Neuron (in vitro differentiated cells): ENCODE measurements around the gene RAB40A.

ENCODE experiments used
- H2AFZ ChIP-seq: one replicate; pipeline ENCODE4 v1.6.1; 2013; ENCODE audit warnings: low read depth, mild to moderate bottlenecking, inconsistent platforms, low read length, moderate library complexity
- H3K27me3 ChIP-seq: one replicate; pipeline ENCODE4 v1.6.1; 2013; ENCODE audit warnings: low read length; ENCODE audit not compliant: insufficient read depth
- H3K36me3 ChIP-seq: one replicate; pipeline ENCODE4 v1.6.1; 2013; ENCODE audit warnings: low read length; ENCODE audit not compliant: insufficient read depth
- H3K4me1 ChIP-seq: one replicate; pipeline ENCODE4 v1.6.1; 2013; ENCODE audit warnings: low read length; ENCODE audit not compliant: insufficient read depth
- H3K4me3 ChIP-seq: 2 replicates; pipeline ENCODE4 v1.5.1; 2013; ENCODE audit warnings: mild to moderate bottlenecking, low read length, moderate library complexity
- H3K9me3 ChIP-seq: one replicate; pipeline ENCODE4 v1.6.1; 2013; ENCODE audit warnings: low read length

Gene RAB40A

DNA sequence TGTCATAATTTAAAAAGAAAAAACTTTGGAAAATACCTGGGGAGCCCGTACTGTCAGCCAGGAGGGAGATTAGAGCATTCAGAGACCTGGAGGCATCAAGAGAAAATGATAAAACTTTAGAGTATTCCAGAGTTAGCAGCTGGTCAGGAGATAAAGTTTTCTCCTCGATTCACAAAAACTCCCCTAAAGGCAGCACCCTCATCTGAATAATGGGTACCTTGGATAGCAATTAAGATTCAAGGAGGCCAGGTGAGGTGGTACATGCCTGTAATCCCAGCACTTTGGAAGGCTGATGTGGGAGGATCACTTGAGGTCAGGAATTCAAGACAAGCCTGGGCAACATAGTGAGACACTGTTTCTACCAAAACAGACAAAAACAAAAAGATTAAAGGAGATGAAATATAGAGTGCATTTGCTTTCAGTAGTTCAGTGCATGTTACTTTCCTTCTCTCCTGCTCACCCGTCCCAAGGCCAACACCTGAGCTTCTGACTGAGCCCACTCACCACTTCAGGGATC is 18.6 kb upstream of the RAB40A start:
- Histone ChIP-seq H3K27me3 (no peaks in the 10 kb centered on the region), H3K4me1 (no peaks in the 10 kb centered on the region), H3K4me3 (no peak overlapping the region), H2AFZ (no peak overlapping the region), H3K36me3 (no peaks in the 10 kb centered on the region), H3K9me3 (no peaks in the 10 kb centered on the region)

DNA sequence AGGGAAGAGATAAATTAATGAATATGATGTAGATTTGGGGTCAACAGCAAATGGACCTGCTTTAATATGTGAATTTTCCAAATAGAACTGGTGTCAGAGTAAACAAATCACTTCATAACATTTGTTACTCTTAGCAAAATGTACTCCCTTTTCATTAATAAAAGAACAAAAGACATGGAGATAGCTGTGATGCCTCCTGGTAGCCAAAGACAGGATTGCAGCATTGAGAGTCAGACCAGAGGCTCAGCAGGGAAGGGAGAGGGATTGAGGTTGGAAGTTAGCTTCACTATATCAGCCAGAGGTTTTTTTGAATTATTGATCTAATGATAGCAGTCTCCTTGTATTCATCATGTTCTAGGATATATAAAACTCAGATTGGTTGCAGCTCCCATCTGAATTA is 17.4 kb upstream of the RAB40A start:
- Histone ChIP-seq H3K4me1 (no peaks in the 10 kb centered on the region), H3K4me3 (no peak overlapping the region), H2AFZ (no peak overlapping the region), H3K27me3 (no peaks in the 10 kb centered on the region), H3K36me3 (no peaks in the 10 kb centered on the region), H3K9me3 (no peaks in the 10 kb centered on the region)

DNA sequence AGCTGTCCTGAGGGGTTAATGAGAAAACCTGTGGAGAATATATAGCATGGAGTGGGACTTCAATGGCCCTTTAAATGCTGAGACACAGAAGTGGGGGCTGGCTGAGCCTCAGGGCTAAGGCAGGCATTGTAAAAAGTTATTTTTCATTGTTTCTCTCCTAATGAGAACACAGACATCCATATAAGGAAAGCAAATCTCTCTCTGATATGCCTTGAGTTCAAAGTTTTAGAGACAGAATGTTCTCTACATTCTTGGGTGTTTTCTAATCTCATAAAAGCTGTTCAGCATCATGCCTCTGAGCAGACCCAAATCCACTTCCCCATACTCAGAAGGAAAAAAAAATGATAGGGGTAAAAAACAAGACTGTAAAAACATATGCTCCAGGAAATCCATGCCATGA is 16.8 kb upstream of the RAB40A start:
- Histone ChIP-seq H3K9me3 (no peaks in the 10 kb centered on the region), H3K27me3 (no peaks in the 10 kb centered on the region), H2AFZ (no peak overlapping the region), H3K36me3 (no peaks in the 10 kb centered on the region), H3K4me1 (no peaks in the 10 kb centered on the region), H3K4me3 (no peak overlapping the region)

DNA sequence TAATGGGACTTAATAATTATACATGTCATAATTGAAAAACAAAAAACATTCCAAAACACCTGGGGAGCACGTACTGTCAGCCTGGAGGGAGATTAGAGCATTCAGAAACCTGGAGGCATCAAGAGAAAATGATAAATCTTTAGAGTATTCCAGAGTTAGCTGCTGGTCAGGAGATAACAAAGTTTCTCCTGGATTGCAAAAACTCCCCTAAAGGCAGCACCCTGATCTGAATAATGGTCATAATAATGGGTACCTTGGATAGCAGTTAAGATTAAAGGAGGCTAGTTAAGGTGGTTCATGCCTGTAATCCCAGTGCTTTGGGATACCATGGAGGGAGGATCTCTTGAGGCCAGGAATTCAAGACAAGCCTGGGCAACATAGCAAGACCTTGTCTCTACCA is 15.9 kb upstream of the RAB40A start:
- Histone ChIP-seq H3K27me3 (no peaks in the 10 kb centered on the region), H3K36me3 (no peaks in the 10 kb centered on the region), H3K9me3 (no peaks in the 10 kb centered on the region), H3K4me3 (no peak overlapping the region), H2AFZ (no peak overlapping the region), H3K4me1 (no peaks in the 10 kb centered on the region)

DNA sequence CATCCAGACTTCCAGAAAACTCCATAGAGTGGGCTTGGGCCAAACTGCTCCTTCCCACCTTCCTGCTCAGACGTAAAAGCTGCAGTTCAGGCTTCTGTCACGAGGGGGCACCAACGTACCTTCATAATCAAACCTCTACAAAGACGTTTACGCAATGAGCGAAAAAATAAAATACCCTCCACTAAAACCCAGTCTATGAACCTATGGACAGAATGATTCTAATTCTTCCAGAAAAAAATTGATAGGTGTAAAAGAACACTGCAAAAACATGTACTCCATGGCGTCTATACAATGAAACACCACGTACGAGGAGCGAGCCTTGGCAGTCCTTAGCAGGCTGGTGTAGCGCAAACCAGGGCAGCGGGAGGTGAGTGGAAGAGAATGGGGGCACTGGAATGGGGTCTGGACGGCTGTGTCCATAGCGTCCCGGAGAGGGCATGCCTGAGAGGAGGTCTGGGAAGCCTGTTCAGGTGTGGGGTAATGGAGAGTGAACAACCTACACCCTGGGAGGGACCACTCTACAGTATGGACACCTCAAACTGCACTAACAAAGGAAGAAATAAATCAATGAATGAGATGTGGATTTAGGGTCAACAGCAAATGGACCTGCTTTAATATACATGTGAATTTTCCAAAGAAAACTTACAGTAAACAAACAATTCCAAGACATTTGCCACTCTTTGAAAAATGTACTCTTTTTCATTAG is 14.4 kb upstream of the RAB40A start:
- H2AFZ ChIP-seq = no peak overlapping the region
- no peaks in the 10 kb centered on the region for H3K4me1 ChIP-seq
- no peaks in the 10 kb centered on the region for H3K9me3 ChIP-seq
- no peak overlapping the region for H3K4me3 ChIP-seq
- H3K27me3 ChIP-seq = no peaks in the 10 kb centered on the region
- H3K36me3 ChIP-seq = no peaks in the 10 kb centered on the region

DNA sequence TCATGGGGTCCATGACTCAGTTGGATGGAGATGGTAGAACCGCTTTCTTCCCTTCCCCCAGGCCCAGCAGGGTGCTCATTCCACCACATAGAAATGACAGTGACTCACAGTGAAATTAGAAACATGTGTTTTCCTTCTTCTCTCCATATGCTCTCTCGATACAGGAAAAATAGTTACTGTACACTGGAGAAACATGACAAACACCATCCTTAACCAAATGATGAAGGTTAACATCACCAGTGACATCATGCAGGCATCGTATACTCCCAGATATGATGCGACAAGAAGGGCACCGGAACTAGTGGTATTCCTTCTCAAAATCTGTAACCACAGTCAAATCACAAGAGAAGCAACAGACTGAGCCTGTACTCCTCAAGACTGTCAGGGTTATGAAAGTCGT is 11.7 kb upstream of the RAB40A start:
- H3K27me3 ChIP-seq = no peaks in the 10 kb centered on the region
- H3K4me3 ChIP-seq = no peak overlapping the region

DNA sequence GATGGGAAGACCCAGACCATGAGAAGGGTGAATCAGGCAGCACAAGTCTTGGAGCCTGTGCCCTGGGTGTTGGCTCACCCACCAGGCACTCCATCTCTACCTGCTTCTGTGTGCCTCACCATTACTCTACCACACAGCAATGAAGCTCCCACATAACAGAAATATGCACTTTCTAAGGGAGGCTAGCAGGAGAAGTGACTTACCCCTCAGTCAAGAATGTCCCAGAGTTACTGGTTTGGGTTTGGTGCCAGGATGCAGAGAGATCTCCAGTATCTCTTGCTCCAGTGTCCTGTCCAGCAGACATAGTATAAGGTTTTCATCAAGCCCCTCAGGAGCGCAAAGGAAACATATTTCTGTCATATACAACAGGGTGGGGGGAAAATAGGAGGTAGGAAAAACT is 11.3 kb upstream of the RAB40A start:
- H3K9me3 ChIP-seq = no peaks in the 10 kb centered on the region
- H3K36me3 ChIP-seq = no peaks in the 10 kb centered on the region
- no peak overlapping the region for H2AFZ ChIP-seq
- no peak overlapping the region for H3K4me3 ChIP-seq
- no peaks in the 10 kb centered on the region for H3K27me3 ChIP-seq
- H3K4me1 ChIP-seq = no peaks in the 10 kb centered on the region

More for the DNA sequence above, 11.7 kb upstream of the RAB40A start:
- no peaks in the 10 kb centered on the region for H3K9me3 ChIP-seq
- no peaks in the 10 kb centered on the region for H3K36me3 ChIP-seq
- no peak overlapping the region for H2AFZ ChIP-seq
- no peaks in the 10 kb centered on the region for H3K4me1 ChIP-seq

DNA sequence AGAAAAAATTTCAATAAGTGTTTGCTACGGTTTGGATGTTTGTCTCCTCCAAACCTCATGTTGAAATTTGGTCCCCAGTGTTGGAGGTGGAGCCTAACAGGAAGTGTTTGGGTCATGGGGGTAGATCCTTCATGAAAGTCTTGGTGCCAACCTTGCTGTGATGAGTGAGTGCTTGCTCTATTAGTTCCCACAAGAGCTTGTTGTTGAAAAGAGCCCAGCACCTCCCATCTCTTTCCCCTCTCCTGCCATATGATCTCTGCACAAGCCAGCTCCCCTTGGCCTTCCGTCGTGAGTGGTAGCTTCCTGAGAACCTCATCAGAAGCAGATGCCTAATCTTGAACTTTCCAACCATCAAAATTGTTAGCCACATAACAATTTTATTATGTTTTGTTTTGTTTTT is 10.3 kb upstream of the RAB40A start:
- H3K9me3 ChIP-seq = no peaks in the 10 kb centered on the region
- no peak overlapping the region for H3K4me3 ChIP-seq
- H3K4me1 ChIP-seq = no peaks in the 10 kb centered on the region
- no peak overlapping the region for H2AFZ ChIP-seq
- H3K27me3 ChIP-seq = no peaks in the 10 kb centered on the region
- no peaks in the 10 kb centered on the region for H3K36me3 ChIP-seq

DNA sequence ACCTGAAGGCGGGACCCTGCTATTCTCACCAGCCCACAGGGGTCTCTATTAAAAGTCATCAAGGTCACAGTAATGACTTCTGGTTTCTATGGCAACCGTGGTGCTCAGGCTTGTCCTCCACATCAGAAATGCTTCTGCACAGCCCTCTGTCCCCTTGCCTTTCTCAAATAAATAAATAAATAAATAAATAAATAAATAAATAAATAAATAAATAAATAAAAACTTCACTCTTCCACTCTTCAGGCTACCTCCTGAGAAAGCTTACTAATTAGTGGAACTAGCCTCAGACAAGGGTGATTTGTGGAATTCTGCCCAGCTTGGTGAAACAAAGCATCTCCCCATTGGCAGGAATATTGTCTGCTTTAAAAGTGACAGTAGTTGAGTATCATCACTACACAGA is 5.5 kb upstream of the RAB40A start:
- peaks cover 3% of the 10 kb centered on the region for H3K4me1 ChIP-seq
- no peaks in the 10 kb centered on the region for H3K36me3 ChIP-seq
- no peaks in the 10 kb centered on the region for H3K9me3 ChIP-seq
- no peak overlapping the region for H2AFZ ChIP-seq
- no peak overlapping the region for H3K4me3 ChIP-seq
- H3K27me3 ChIP-seq = no peaks in the 10 kb centered on the region

DNA sequence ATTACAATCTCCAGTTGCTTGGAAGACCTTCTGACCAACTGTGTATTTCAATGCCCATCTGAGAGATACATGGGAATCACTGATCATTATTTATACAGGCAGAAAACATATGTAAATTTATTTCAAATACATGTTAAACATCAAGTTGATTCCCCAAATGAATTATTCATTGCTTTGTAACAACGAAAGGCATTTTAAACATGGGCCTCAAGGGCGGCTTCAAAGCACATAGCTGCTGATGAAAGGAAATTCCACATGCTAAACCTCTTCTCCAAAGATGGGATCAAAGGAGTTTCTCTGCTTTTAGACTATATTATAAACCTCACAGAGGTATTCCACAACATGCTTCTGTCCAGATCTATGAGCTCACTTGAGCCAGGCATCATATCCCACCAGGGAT is 4.3 kb upstream of the RAB40A start:
- no peak overlapping the region for H3K4me3 ChIP-seq
- H3K27me3 ChIP-seq = no peaks in the 10 kb centered on the region
- H3K9me3 ChIP-seq = no peaks in the 10 kb centered on the region
- H3K36me3 ChIP-seq = no peaks in the 10 kb centered on the region
- H2AFZ ChIP-seq = no peak overlapping the region
- peaks cover 3% of the 10 kb centered on the region for H3K4me1 ChIP-seq

DNA sequence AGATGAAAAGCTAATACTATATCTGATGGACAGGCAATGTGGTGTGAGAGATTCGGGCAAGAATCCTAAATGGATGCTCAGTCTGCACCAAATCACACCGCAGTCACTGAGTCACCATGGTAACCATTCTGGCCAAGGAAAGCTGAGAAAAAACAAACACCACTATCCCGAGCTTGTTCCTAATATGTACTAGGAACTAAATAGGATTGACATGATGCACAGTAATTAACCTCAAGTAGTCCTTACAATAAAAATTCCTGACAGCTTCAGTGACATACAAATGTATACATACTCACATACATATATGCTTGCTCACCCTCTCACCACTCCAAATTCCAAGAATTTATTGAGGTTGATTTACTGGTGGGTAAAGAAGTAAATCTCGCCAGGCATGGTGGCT is 1.1 kb upstream of the RAB40A start:
- no peaks in the 10 kb centered on the region for H3K36me3 ChIP-seq
- H2AFZ ChIP-seq = no peak overlapping the region
- H3K4me1 ChIP-seq = peaks cover 3% of the 10 kb centered on the region
- no peaks in the 10 kb centered on the region for H3K9me3 ChIP-seq
- H3K4me3 ChIP-seq = no peak overlapping the region
- H3K27me3 ChIP-seq = no peaks in the 10 kb centered on the region

DNA sequence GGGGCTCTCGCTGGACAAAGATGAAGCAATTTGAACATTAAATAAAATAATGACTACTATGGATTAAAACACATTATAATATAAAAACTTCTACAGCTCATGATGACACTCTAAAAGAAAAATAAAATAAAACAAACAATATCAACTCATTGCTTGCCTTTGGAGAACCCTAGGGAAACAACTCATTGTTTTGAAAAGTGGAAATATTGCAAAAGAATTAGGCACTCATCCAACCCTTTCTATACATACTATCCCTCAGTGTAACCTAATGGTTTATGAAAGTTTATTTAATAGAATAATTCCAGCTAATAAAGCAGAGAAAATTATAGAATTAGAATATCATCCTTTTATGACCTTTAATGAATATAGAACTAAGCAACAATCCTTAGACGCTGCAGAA is 718 bp downstream of the RAB40A start:
- no peak overlapping the region for H3K4me3 ChIP-seq
- no peaks in the 10 kb centered on the region for H3K27me3 ChIP-seq
- no peak overlapping the region for H2AFZ ChIP-seq
- peaks cover 2% of the 10 kb centered on the region for H3K4me1 ChIP-seq
- H3K36me3 ChIP-seq = no peaks in the 10 kb centered on the region
- H3K9me3 ChIP-seq = no peaks in the 10 kb centered on the region

DNA sequence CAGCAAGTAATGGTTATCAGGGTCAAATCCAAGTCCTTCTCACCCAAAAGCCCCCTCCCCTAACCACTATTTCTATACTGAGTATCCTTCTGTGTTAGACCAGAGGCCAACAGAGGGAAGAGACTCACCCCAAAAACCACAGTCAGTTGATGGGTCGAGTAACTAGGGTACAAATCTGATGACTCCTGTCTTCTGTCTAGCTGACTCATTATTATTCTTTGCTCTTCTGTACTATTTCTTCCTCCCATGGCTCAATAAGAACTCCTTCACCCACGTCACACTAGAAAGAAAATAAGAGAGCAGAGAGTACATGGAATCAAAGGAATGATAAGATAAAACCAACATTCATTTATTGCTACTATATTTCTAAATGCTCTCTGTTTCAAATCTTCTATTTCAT is 2.0 kb downstream of the RAB40A start:
- Histone ChIP-seq H3K4me3 (no peak overlapping the region), H3K27me3 (no peaks in the 10 kb centered on the region), H3K4me1 (no peaks in the 10 kb centered on the region), H3K9me3 (no peaks in the 10 kb centered on the region), H3K36me3 (no peaks in the 10 kb centered on the region), H2AFZ (no peak overlapping the region)

DNA sequence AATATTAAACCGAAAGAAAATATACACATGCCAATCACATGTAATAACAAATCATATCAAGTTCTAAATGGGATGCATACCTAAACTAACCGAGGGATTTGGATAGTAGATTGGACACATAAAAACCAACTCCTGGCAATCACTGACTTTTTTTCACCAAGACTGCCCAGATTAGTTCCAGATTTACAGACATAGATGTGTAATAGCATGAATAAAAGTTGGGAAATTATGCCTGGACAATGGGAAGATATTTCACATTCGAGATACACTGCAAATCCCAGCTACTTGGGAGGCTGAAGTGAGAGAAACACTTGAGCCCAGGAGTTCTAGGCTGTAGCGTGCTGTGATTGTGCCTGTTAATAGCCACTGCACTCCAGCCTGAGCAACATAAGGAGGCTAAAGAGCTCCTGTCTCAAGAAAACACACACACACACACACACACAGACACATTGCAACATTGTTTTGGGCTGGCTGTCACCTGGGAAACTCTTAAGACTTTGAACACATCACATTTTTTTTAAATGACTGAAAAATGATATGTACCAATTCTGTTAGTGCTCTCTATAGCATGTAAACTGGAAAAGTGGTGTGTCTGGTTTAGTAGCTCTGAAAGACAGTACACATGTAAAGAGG is 5.7 kb downstream of the RAB40A start:
- no peak overlapping the region for H2AFZ ChIP-seq
- H3K36me3 ChIP-seq = no peaks in the 10 kb centered on the region
- H3K4me3 ChIP-seq = no peak overlapping the region
- H3K9me3 ChIP-seq = no peaks in the 10 kb centered on the region
- no peaks in the 10 kb centered on the region for H3K4me1 ChIP-seq
- H3K27me3 ChIP-seq = no peaks in the 10 kb centered on the region
